HEK293T (cell line): ENCODE measurements around the gene CADM1.

Experiments
- CTCF ChIA-PET: fragments of 350-600 bp; formaldehyde crosslinking; extraction: SDS; loops from one replicate; lab custom pipeline; 2021; ENCODE audit warnings: antibody characterized with exemption, inconsistent platforms; lab: Yijun Ruan, JAX
- POLR2A ChIA-PET: fragments of 350-600 bp; formaldehyde crosslinking; extraction: SDS; loops from one replicate; lab custom pipeline; 2020; ENCODE audit warnings: antibody characterized with exemption, inconsistent platforms; lab: Yijun Ruan, JAX
- DNase-seq: peaks from one replicate; pipeline ENCODE4 v3.0.0; 2012; ENCODE audit warnings: mixed read lengths; ENCODE audit errors: extremely low spot score
- ARNT ChIP-seq: fragments of 450-650 bp; IDR thresholded peaks from 2 replicates; pipeline ENCODE4 v1.6.1; 2017; ENCODE audit warnings: mild to moderate bottlenecking
- BHLHE40 ChIP-seq: fragments of 450-650 bp; IDR thresholded peaks from 2 replicates; pipeline ENCODE4 v1.6.1; 2016; ENCODE audit warnings: mild to moderate bottlenecking, moderate library complexity, borderline replicate concordance
- CTBP1 ChIP-seq: fragments of 450-650 bp; IDR thresholded peaks from 2 replicates; pipeline ENCODE4 v1.6.1; 2016; ENCODE audit warnings: borderline replicate concordance
- ELF4 ChIP-seq: fragments of 450-650 bp; IDR thresholded peaks from 2 replicates; pipeline ENCODE4 v1.6.1; 2017; ENCODE audit warnings: antibody characterized with exemption
- FOXA1 ChIP-seq: fragments of 450-650 bp; IDR thresholded peaks from 2 replicates; pipeline ENCODE4 v1.6.1; 2016; ENCODE audit warnings: mild to moderate bottlenecking
- FOXK2 ChIP-seq: fragments of 450-650 bp; IDR thresholded peaks from 2 replicates; pipeline ENCODE4 v1.6.1; 2016; ENCODE audit warnings: mild to moderate bottlenecking
- FOXM1 ChIP-seq: fragments of 450-650 bp; IDR thresholded peaks from 2 replicates; pipeline ENCODE4 v1.6.1; 2017; ENCODE audit warnings: mild to moderate bottlenecking, borderline replicate concordance
- HDGF ChIP-seq: fragments of 450-650 bp; IDR thresholded peaks from 2 replicates; pipeline ENCODE4 v1.6.1; 2017; ENCODE audit warnings: antibody characterized with exemption, borderline replicate concordance
- L3MBTL2 ChIP-seq: fragments of 450-650 bp; conservative IDR thresholded peaks from 2 replicates; pipeline ENCODE4 v1.6.1; 2016; ENCODE audit warnings: mild to moderate bottlenecking
- LEF1 ChIP-seq: fragments of 450-650 bp; IDR thresholded peaks from 2 replicates; pipeline ENCODE4 v1.6.1; 2017; ENCODE audit warnings: mild to moderate bottlenecking, borderline replicate concordance
- NFRKB ChIP-seq: fragments of 450-650 bp; IDR thresholded peaks from 2 replicates; pipeline ENCODE4 v1.6.1; 2016; ENCODE audit warnings: mild to moderate bottlenecking, moderate library complexity
- SP1 ChIP-seq: fragments of 450-650 bp; IDR thresholded peaks from 2 replicates; pipeline ENCODE4 v1.6.1; 2017
- SUZ12 ChIP-seq: fragments of 450-650 bp; IDR thresholded peaks from 2 replicates; pipeline ENCODE4 v1.6.1; 2016; ENCODE audit warnings: mild to moderate bottlenecking
- TARDBP ChIP-seq: fragments of 450-650 bp; IDR thresholded peaks from 2 replicates; pipeline ENCODE4 v1.6.1; 2016
- ZNF384 ChIP-seq: fragments of 450-650 bp; IDR thresholded peaks from 2 replicates; pipeline ENCODE4 v1.6.1; 2016
- TF ChIP-seq, protein P1 (sequence below): fragments of 450-650 bp; IDR thresholded peaks from 2 replicates; pipeline ENCODE4 v1.6.1; 2016

The CADM1 gene

DNA sequence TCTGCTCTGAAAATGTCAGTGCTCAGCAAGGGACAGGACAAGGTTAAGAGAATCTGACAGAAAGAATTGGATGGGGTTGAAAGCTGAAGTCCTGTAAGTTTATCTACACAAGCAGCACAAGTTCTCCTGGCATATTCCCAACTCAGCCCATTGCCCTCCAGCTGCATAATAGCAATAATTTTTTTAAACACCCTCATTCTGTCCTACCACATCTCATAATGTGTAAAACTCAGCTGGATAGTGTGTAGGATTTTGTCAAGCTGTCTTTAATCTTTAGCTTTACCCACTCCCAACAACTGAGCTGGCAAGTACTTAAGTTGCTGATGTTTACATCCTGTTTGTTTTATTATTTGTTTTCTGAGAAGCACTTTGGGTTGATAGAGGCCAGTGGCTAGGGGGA is 158.9 kb downstream of the CADM1 start:
- TF ChIP-seq CTBP1 (no peak), LEF1 (no peak)
- TF ChIP-seq, protein P1, sequence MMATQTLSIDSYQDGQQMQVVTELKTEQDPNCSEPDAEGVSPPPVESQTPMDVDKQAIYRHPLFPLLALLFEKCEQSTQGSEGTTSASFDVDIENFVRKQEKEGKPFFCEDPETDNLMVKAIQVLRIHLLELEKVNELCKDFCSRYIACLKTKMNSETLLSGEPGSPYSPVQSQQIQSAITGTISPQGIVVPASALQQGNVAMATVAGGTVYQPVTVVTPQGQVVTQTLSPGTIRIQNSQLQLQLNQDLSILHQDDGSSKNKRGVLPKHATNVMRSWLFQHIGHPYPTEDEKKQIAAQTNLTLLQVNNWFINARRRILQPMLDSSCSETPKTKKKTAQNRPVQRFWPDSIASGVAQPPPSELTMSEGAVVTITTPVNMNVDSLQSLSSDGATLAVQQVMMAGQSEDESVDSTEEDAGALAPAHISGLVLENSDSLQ, result no peak
- DNase-seq, result no peak
- ChIA-PET CTCF (no interaction called here), POLR2A (no interaction called here)

DNA sequence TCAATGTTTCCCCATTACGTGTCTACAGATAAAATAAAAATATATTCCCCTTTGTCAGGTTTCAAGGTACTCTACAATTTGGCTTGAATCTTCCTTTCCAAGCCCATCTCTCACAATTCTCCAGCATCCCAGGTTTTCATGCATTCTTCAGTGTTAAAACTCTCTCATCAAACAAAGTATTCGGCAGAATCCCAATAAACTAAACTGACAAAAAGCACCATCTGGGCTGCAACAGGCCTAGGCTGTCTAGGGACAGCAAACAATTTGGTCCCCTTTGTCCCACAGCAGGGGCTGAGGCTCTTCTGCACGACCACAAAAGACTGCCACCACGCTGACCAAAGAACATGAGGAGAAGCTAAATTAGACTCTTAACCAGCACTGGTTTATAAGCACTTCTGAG is 159.4 kb downstream of the CADM1 start:
- TF ChIP-seq SUZ12, result no peak
- no peak for TF ChIP-seq SP1
- no peak for TF ChIP-seq L3MBTL2
- TF ChIP-seq, protein P1, result no peak
- no peak for TF ChIP-seq LEF1
- TF ChIP-seq BHLHE40, result no peak
- no peak for TF ChIP-seq FOXA1
- no peak for TF ChIP-seq CTBP1
- TF ChIP-seq HDGF, result no peak
- no peak for TF ChIP-seq FOXM1
- no peak for TF ChIP-seq ARNT
- no peak for DNase-seq
- POLR2A ChIA-PET, result no interaction called here
- CTCF ChIA-PET, result no interaction called here

DNA sequence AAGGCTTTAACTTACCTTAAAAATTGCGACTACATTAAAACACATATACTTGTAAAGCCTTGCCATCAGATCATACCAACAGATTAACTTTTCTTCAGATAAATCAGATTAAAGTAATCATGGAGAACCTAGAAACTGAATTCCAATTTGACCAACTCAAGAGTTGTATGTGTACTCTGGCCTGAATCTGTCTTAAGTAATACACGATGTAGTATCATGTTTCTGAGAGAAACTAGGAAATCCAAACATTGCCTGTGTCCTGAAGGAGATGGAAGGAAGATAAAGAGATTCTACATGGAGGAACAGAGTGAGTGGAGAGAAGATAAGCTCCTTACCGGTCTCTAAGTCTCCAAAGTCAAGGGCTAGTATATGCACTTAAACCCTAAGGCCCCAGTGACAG is 162.1 kb downstream of the CADM1 start:
- POLR2A ChIA-PET, result no interaction called here
- no peak for TF ChIP-seq NFRKB
- TF ChIP-seq, protein P1, result no peak
- no peak for TF ChIP-seq FOXA1
- no peak for TF ChIP-seq FOXK2
- no peak for TF ChIP-seq SUZ12
- no peak for TF ChIP-seq FOXM1
- TF ChIP-seq LEF1, result no peak
- no peak for TF ChIP-seq ELF4
- no peak for TF ChIP-seq HDGF
- TF ChIP-seq TARDBP, result no peak
- no peak for DNase-seq
- CTCF ChIA-PET, result interaction anchor here (0.6 kb wide), 1 partner anchor 112 kb away, joined by 6 read pairs; no protein-coding TSS in a partner anchor

DNA sequence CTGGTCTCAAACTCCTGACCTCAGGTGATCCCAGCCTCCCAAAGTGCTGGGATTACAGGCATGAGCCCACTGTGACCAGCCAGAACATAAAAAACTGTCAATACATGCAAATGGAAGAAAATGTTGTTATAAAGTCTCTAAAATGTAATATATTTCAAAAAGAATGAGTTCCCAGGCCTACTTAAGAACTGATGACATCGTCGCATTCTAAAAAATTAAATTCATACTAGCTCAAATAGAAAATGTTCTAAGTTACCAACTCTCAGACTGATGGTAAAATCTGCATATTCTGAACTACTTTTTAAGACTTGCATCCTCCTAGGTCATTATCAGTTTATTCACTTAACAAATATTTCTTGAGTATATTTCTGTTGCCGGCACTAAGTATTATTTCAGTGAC is 163.3 kb downstream of the CADM1 start:
- CTCF ChIA-PET, result interaction anchor here (1.2 kb wide), 1 partner anchor 17 kb away, joined by 4 read pairs; no protein-coding TSS in a partner anchor
- POLR2A ChIA-PET, result no interaction called here
- no peak for DNase-seq
- TF ChIP-seq L3MBTL2 (no peak), SUZ12 (no peak), LEF1 (no peak), CTBP1 (no peak), NFRKB (no peak), FOXM1 (no peak), ELF4 (no peak), TARDBP (no peak), SP1 (no peak), BHLHE40 (no peak), HDGF (no peak), ZNF384 (no peak), FOXK2 (no peak), ARNT (no peak)
- TF ChIP-seq, protein P1, result no peak

DNA sequence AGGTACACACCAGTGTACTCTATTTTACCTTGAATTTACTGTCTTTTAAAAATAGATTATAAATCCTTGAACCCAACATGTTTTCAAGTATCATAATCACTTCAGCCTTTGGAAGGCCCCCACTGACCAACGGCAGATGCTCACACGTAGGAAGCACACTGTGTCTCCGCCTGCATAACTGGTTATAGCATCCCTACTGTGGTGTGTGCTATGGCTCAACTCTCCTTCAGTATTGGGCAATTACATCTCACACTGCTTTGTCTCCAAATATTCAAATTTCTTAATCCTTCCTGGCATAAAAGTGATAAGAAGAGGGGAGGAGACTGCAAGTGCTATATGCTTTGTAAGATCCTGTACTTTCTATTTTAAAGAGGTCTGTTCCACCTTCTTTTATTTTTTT is 165.7 kb downstream of the CADM1 start:
- ChIA-PET POLR2A (no interaction called here), CTCF (no interaction called here)
- no peak for TF ChIP-seq CTBP1
- DNase-seq, result no peak

DNA sequence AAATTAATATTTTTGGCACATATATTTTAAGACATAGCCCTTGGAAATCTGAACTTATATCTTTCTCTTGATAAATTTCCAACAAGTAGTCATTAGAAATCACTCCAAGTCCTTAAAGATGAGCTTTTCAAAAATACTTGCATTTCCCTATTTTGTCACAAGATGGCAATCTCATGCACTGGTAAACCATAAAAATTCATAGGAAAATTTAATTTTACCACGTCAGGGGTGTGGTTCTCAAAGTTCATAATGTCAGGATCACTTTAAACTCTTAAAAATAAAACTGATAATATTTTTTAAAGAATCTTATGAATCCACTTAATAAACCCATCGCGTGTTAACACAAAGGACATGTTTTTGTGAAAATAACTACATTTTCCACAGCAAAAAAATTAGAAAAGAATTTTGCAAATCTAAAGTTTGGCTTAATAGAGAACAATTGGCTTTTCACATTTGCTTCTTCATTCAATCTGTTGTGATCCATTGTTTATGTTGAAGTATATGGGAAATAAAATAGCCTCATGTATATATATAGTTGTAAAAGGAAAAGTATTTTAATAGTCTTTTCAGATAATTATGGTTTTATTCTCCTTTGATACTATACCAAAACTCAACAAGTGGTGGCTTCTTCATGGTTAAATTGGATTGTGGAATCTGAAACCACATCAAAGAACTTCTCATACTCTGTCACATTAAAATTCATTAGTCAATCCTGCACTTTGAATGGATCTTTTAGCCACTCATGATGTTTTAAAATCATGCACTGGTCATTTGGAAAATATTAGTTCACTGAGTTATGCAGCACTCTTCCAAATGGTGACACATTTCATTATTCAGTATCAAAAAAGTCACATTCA is 169.1 kb downstream of the CADM1 start:
- TF ChIP-seq BHLHE40 (no peak), FOXA1 (no peak), ELF4 (no peak), FOXM1 (no peak), LEF1 (no peak), HDGF (no peak), SP1 (no peak), FOXK2 (no peak), ZNF384 (no peak), L3MBTL2 (no peak), SUZ12 (no peak), NFRKB (no peak), CTBP1 (no peak), TARDBP (no peak), ARNT (no peak)
- TF ChIP-seq, protein P1, result no peak
- ChIA-PET POLR2A (no interaction called here), CTCF (interaction anchor here (0.7 to 2.3 kb wide), 3 partner anchors 9 to 344 kb away, joined by 3 to 14 read pairs (median 5); no protein-coding TSS in a partner anchor)
- no peak for DNase-seq
